Gastroesophageal sphincter (tissue), 4 donors: ENCODE results near the gene TXNL4B. TPM values are rescaled to one million over a fixed set of nuclear protein-coding genes. Genes with fewer than 3 reads are reported as not detected.

ENCODE experiments used
- ATAC-seq: fragments of 150-250 bp; one replicate; pipeline ENCODE4 v1.9.1; 2016; ENCODE audit warnings: mild to moderate bottlenecking, moderate library complexity
- H3K27ac ChIP-seq, 4 donors: fragments of 200-600 bp; sonication (generic) in 3 of 4; 1 replicate in 3 of 4; 2 replicates in 1 of 4; pipeline ENCODE4 v1.5.1; 2016 to 2019
- H3K27me3 ChIP-seq: fragments of 200-600 bp; sonication (generic); one replicate; pipeline ENCODE4 v1.5.1; 2019
- H3K36me3 ChIP-seq, 2 donors: fragments of 200-600 bp; sonication (generic); one replicate each; pipeline ENCODE4 v1.5.1; 2019; ENCODE audit warnings: control low read depth in 1 of 2
- H3K4me1 ChIP-seq, 3 donors: fragments of 200-600 bp; sonication (generic); 1 replicate in 2 of 3; 2 replicates in 1 of 3; pipeline ENCODE4 v1.5.1; 2016 to 2019; ENCODE audit warnings: control low read depth in 2 of 3
- H3K4me3 ChIP-seq, 2 donors: fragments of 200-600 bp; sonication (generic); one replicate each; pipeline ENCODE4 v1.5.1; 2019; ENCODE audit warnings: mild to moderate bottlenecking in 1 of 2, moderate library complexity in 1 of 2
- H3K9me3 ChIP-seq, 3 donors: fragments of 200-600 bp; sonication (generic); one replicate each; pipeline ENCODE4 v1.5.1; 2017 to 2019; ENCODE audit warnings: control low read depth in 2 of 3
- CTCF ChIP-seq, 4 experiments: fragments of 200-600 bp in 2 of 4; fragments of 450-650 bp in 2 of 4; sonication (generic) in 1 of 4; IDR thresholded peaks; one replicate each; pipeline ENCODE4 v1.5.1; 2017 to 2019; ENCODE audit warnings: antibody characterized with exemption in 4 of 4, mild to moderate bottlenecking in 2 of 4, moderate library complexity in 2 of 4
- EP300 ChIP-seq: sonication (generic); formaldehyde crosslinking; IDR thresholded peaks from one replicate; pipeline ENCODE4 v1.6.1; 2017; ENCODE audit warnings: antibody characterized with exemption, mild to moderate bottlenecking
- POLR2A ChIP-seq, 2 donors: fragments of 450-650 bp; IDR thresholded peaks; one replicate each; pipeline ENCODE4 v1.6.1; 2017; ENCODE audit warnings: antibody characterized with exemption in 2 of 2, mild to moderate bottlenecking in 2 of 2, moderate library complexity in 1 of 2
- POLR2AphosphoS5 ChIP-seq: sonication (generic); formaldehyde crosslinking; IDR thresholded peaks from one replicate; pipeline ENCODE4 v1.6.1; 2017; ENCODE audit warnings: antibody characterized with exemption
- WGBS, 2 donors: methylation state at CpG; one replicate each; pipeline ENCODE4 v1.1.5; 2018; ENCODE audit warnings: low coverage in 1 of 2; 5-methylcytosine and 5-hydroxymethylcytosine counted together
- total RNA-seq, 4 donors: library from RNA; depleted of rRNA; stranded (reverse); fragments of >200 nt; gene quantifications; one replicate each; pipeline ENCODE4 v1.1.0, GENCODE V29; 2016

Gene TXNL4B
- total RNA-seq, 4 donors from 2014 or later, result 5.8 to 10.6 (median 8.6) TPM

GRCh38 chr16:72137380-72138063 is 44.1 kb upstream of the TXNL4B start:
- ATAC-seq, result no peak
- no peak for TF ChIP-seq CTCF (IDR thresholded peaks at IDR 0.05)
- no peak for TF ChIP-seq POLR2A (IDR thresholded peaks at IDR 0.05)
- no peak for TF ChIP-seq POLR2AphosphoS5
- TF ChIP-seq EP300, result no peak
- Histone ChIP-seq H3K4me1 (no peaks in the 10 kb centered on the region), H3K4me3 (no peak overlapping the region), H3K9me3 (no peaks in the 10 kb centered on the region), H3K36me3 (no peaks in the 10 kb centered on the region), H3K27ac (no peak overlapping the region), H3K27me3 (peaks cover 12% of the 10 kb centered on the region)
- 68 to 82% methylated on average over 7 to 14 of the region's 15 CpGs for WGBS, 2 donors

GRCh38 chr16:72134507-72134906 is 41.1 kb upstream of the TXNL4B start:
- TF ChIP-seq POLR2AphosphoS5 (no peak), POLR2A (IDR thresholded peaks at IDR 0.05) (no peak), EP300 (no peak), CTCF (IDR thresholded peaks at IDR 0.05) (no peak)
- no peak overlapping the region for H3K27ac ChIP-seq
- WGBS, 2 donors, result 94 to 100% methylated on average over 1 to 2 of the region's 2 CpGs
- ATAC-seq, result no peak
- no peaks in the 10 kb centered on the region for H3K36me3 ChIP-seq
- peaks cover 12% of the 10 kb centered on the region for H3K27me3 ChIP-seq
- H3K4me3 ChIP-seq, result no peak overlapping the region
- no peaks in the 10 kb centered on the region for H3K9me3 ChIP-seq
- H3K4me1 ChIP-seq, result no peaks in the 10 kb centered on the region

- TF ChIP-seq POLR2AphosphoS5 (no peak), EP300 (no peak)
- no peak overlapping the region for H3K4me3 ChIP-seq
- H3K27ac ChIP-seq, result no peak overlapping the region
- no peak for ATAC-seq
- WGBS, 2 donors, result 67 to 75% methylated on average over 1 of the region's 3 CpGs
- peaks cover 5% of the 10 kb centered on the region for H3K27me3 ChIP-seq
- H3K9me3 ChIP-seq, result no peaks in the 10 kb centered on the region
- no peaks in the 10 kb centered on the region for H3K4me1 ChIP-seq
- no peaks in the 10 kb centered on the region for H3K36me3 ChIP-seq
These were observed 39.3 kb upstream of the TXNL4B start for GRCh38 chr16:72132726-72133125.

- WGBS, 2 donors, result 69 to 73% methylated on average over 6 of the region's 6 CpGs
- no peaks in the 10 kb centered on the region for H3K27me3 ChIP-seq
- no peak overlapping the region for H3K27ac ChIP-seq
- no peaks in the 10 kb centered on the region for H3K4me1 ChIP-seq
- H3K36me3 ChIP-seq, result no peaks in the 10 kb centered on the region
- H3K4me3 ChIP-seq, result no peak overlapping the region
- no peaks in the 10 kb centered on the region for H3K9me3 ChIP-seq
- TF ChIP-seq POLR2AphosphoS5 (no peak), CTCF (IDR thresholded peaks at IDR 0.05) (no peak), EP300 (no peak), POLR2A (IDR thresholded peaks at IDR 0.05) (no peak)
- no peak for ATAC-seq
These were observed 37.6 kb upstream of the TXNL4B start for GRCh38 chr16:72131036-72131435.

- no peak overlapping the region for H3K27ac ChIP-seq
- TF ChIP-seq POLR2AphosphoS5 (no peak), EP300 (no peak), POLR2A (IDR thresholded peaks at IDR 0.05) (no peak), CTCF (IDR thresholded peaks at IDR 0.05) (no peak)
- H3K27me3 ChIP-seq, result no peaks in the 10 kb centered on the region
- H3K4me1 ChIP-seq, result peaks cover 0 to 2% (median 0%) of the 10 kb centered on the region in 3 donors
- no peaks in the 10 kb centered on the region for H3K9me3 ChIP-seq
- WGBS, 2 donors, result 81 to 88% methylated on average over 3 to 4 of the region's 7 CpGs
- no peaks in the 10 kb centered on the region for H3K36me3 ChIP-seq
- no peak for ATAC-seq
- no peak overlapping the region for H3K4me3 ChIP-seq
These were observed 36.7 kb upstream of the TXNL4B start for GRCh38 chr16:72129976-72130656.
